Endodermal cell (in vitro differentiated cells): ENCODE data around the gene AIFM2. TPM values are rescaled to one million over a fixed set of nuclear protein-coding genes. Genes with fewer than 3 reads are reported as not detected.
A peak's percentile ranks its signal among the peaks of the same experiment; 100 is the strongest.

ENCODE experiments used
- DNase-seq: peaks from one replicate; pipeline ENCODE4 v3.0.0-alpha.2; 2017
- H3K27ac ChIP-seq: 2 replicates; pipeline ENCODE4 v1.5.1; 2013; ENCODE audit warnings: mild to moderate bottlenecking, low read depth, low read length, moderate library complexity
- H3K27me3 ChIP-seq: 2 replicates; pipeline ENCODE4 v1.6.1; 2013; ENCODE audit warnings: mild to moderate bottlenecking, low read length, moderate library complexity; ENCODE audit not compliant: insufficient read depth, control insufficient read depth, poor library complexity, severe bottlenecking
- H3K36me3 ChIP-seq: 2 replicates; pipeline ENCODE4 v1.7.0; 2013; ENCODE audit warnings: mild to moderate bottlenecking, low read length, moderate library complexity; ENCODE audit not compliant: control insufficient read depth, insufficient read depth
- H3K4me1 ChIP-seq: one replicate; pipeline ENCODE4 v1.7.0; 2013; ENCODE audit warnings: low read length; ENCODE audit not compliant: control insufficient read depth, insufficient read depth
- H3K4me3 ChIP-seq: 2 replicates; pipeline ENCODE4 v1.5.1; 2013; ENCODE audit warnings: mild to moderate bottlenecking, low read length, moderate library complexity
- H3K9ac ChIP-seq: 2 replicates; pipeline ENCODE4 v1.6.1; 2013; ENCODE audit warnings: mild to moderate bottlenecking, low read length, moderate library complexity; ENCODE audit not compliant: poor library complexity, severe bottlenecking; ENCODE audit errors: extremely low read depth
- H3K9me3 ChIP-seq: 2 replicates; pipeline ENCODE4 v1.6.1; 2013; ENCODE audit warnings: mild to moderate bottlenecking, low read length, moderate library complexity; ENCODE audit not compliant: control insufficient read depth
- H3K27ac Mint-ChIP-seq: 2 replicates; pipeline ENCODE4 v1.8.0; 2020; ENCODE audit warnings: mixed read lengths
- H3K27me3 Mint-ChIP-seq: 2 replicates; pipeline ENCODE4 v1.8.0; 2021; ENCODE audit warnings: mild to moderate bottlenecking, mixed read lengths; ENCODE audit not compliant: insufficient read depth
- H3K36me3 Mint-ChIP-seq: 2 replicates; pipeline ENCODE4 v1.8.0; 2020; ENCODE audit warnings: low read depth, mixed read lengths
- H3K4me1 Mint-ChIP-seq: 2 replicates; pipeline ENCODE4 v1.8.0; 2020; ENCODE audit warnings: mixed read lengths
- H3K4me3 Mint-ChIP-seq: 2 replicates; pipeline ENCODE4 v1.8.0; 2020; ENCODE audit warnings: mild to moderate bottlenecking, moderate library complexity, mixed read lengths
- H3K9me3 Mint-ChIP-seq: 2 replicates; pipeline ENCODE4 v1.8.0; 2020; ENCODE audit warnings: mild to moderate bottlenecking, mixed read lengths
- WGBS, 2 experiments: methylation state at CpG; one replicate each; pipeline versions ENCODE4 v1.1.5 to v1.1.7; 2013; ENCODE audit warnings: missing lambda C conversion rate in 2 of 2, mixed read lengths in 1 of 2; ENCODE audit not compliant: insufficient coverage in 1 of 2, insufficient read length in 1 of 2; 5-methylcytosine and 5-hydroxymethylcytosine counted together
- total RNA-seq, 2 donors: library from RNA; stranded (reverse); fragmentation: NEBNext Ultra II Directional in 1 of 2; extraction: Animal tissue kit (Norgen Biotek cat#: 25700) in 1 of 2; gene quantifications; 2 replicates in 1 of 2; 3 replicates in 1 of 2; pipeline ENCODE4 v1.2.1, GENCODE V29; 2021
- TF ChIP-seq, protein P1 (sequence below): fragments of 200-600 bp; sonication (generic); conservative IDR thresholded peaks from 2 replicates; pipeline ENCODE4 v1.5.0; 2021; ENCODE audit warnings: antibody characterized with exemption, mild to moderate bottlenecking

The AIFM2 gene
- total RNA-seq, 2 donors from 2014 or later: 7.1 to 7.6 TPM

DNA sequence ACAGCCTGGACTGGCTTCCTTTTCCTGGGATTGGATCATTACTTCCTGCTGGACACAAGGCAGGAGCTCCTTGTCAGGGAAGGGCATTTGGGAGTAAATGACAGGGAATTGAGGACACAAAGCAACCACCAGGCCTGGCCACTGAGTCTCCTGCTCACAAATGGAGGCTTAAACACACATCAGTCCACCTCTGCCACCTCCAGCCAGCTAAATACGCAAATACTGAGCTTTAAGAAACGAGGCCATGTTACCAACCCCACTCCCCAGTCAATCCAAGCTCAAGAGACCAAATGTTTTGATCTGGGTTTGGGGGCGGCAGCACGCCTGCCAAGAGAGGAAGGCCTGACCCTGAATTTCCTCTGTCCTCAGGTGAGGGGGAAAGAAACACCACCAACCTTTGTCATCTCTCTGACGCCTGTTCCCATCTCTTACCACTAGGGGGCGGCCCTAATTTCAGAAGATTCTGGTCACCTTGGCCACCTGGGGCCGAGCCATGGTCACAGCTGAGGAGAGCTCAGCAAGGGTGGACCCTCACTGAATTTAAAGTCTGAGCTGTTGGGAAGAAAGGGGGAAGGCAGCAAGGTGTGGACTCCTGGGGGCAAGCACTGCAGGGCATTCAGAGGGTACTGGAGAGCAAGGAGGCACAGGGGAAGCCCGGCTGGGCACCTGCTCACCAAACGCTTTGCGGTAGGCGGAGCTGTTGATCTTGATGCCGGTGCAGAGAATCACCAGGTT lies 16.5 kb downstream of the AIFM2 start:
- Mint-ChIP-seq H3K4me3 (no peak overlapping the region), H3K9me3 (no peaks in the 10 kb centered on the region), H3K27me3 (no peaks in the 10 kb centered on the region), H3K36me3 (peaks cover 34% of the 10 kb centered on the region), H3K27ac (peak overlapping the region; percentile 73), H3K4me1 (peaks cover 6% of the 10 kb centered on the region)
- peaks cover 17% of the 10 kb centered on the region for H3K36me3 ChIP-seq
- TF ChIP-seq, protein P1, sequence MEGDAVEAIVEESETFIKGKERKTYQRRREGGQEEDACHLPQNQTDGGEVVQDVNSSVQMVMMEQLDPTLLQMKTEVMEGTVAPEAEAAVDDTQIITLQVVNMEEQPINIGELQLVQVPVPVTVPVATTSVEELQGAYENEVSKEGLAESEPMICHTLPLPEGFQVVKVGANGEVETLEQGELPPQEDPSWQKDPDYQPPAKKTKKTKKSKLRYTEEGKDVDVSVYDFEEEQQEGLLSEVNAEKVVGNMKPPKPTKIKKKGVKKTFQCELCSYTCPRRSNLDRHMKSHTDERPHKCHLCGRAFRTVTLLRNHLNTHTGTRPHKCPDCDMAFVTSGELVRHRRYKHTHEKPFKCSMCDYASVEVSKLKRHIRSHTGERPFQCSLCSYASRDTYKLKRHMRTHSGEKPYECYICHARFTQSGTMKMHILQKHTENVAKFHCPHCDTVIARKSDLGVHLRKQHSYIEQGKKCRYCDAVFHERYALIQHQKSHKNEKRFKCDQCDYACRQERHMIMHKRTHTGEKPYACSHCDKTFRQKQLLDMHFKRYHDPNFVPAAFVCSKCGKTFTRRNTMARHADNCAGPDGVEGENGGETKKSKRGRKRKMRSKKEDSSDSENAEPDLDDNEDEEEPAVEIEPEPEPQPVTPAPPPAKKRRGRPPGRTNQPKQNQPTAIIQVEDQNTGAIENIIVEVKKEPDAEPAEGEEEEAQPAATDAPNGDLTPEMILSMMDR: peak; percentile 96
- H3K27ac ChIP-seq: no peak overlapping the region
- 58 to 66% methylated on average over 9 to 12 of the region's 12 CpGs for WGBS, 2 experiments
- H3K9me3 ChIP-seq: no peaks in the 10 kb centered on the region
- DNase-seq: peak; percentile 91
- no peaks in the 10 kb centered on the region for H3K4me1 ChIP-seq
- H3K4me3 ChIP-seq: no peak overlapping the region
- no peaks in the 10 kb centered on the region for H3K27me3 ChIP-seq
- no peak overlapping the region for H3K9ac ChIP-seq

DNA sequence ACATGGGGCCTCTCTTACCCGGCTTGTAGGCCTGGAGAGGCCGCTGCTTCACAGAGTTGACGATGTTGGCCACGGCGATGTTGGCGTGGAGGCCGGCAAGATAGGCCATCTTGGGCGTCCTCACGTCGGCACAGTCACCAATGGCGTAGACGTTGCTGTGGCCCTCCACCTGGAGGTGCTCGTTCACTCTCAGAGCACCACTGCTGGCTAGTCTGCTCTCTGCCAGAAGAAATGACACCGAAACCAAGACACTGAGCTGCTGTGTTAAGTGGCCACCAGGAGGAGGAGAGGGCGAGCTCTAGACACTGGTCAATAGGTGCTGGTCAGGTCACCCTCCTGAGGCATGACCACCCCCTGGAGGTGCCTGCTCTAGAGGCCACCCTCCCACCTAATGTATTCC lies 17.7 kb downstream of the AIFM2 start:
- peaks cover 39% of the 10 kb centered on the region for H3K36me3 Mint-ChIP-seq
- TF ChIP-seq, protein P1: peak; percentile 59
- no peaks in the 10 kb centered on the region for H3K9me3 Mint-ChIP-seq
- no peaks in the 10 kb centered on the region for H3K27me3 Mint-ChIP-seq
- Histone ChIP-seq H3K4me3 (no peak overlapping the region), H3K27me3 (no peaks in the 10 kb centered on the region), H3K9ac (no peak overlapping the region), H3K27ac (no peak overlapping the region), H3K9me3 (no peaks in the 10 kb centered on the region), H3K36me3 (peaks cover 23% of the 10 kb centered on the region), H3K4me1 (no peaks in the 10 kb centered on the region)
- H3K4me3 Mint-ChIP-seq: no peak overlapping the region
- no peak for DNase-seq
- 94 to 98% methylated on average over 14 to 15 of the region's 15 CpGs for WGBS, 2 experiments
- H3K4me1 Mint-ChIP-seq: peaks cover 6% of the 10 kb centered on the region
- H3K27ac Mint-ChIP-seq: no peak overlapping the region

DNA sequence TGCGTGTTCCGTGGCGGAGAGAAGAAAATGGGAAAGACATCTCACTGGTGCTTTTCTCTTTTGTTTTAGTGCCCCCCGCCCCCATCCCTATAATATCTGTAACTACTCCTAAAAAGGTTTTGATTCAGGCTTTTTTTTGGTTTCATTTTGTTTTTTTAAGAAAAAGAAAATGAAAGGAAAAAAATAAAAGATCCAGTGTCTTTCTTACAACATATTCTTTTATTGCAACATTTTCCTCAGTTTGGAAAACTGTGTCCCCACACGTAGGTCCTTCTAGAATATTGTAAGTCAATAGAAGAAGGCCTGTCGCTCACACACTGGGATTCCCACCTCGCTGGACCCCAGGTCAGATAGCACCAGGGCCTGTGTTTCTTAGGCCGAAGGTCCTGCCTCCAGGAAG lies 20.6 kb downstream of the AIFM2 start:
- no peaks in the 10 kb centered on the region for H3K27me3 ChIP-seq
- Mint-ChIP-seq H3K27ac (no peak overlapping the region), H3K4me1 (peaks cover 9% of the 10 kb centered on the region), H3K4me3 (no peak overlapping the region), H3K9me3 (no peaks in the 10 kb centered on the region), H3K27me3 (no peaks in the 10 kb centered on the region), H3K36me3 (peaks cover 52% of the 10 kb centered on the region)
- H3K9ac ChIP-seq: no peak overlapping the region
- TF ChIP-seq, protein P1: no peak
- no peaks in the 10 kb centered on the region for H3K9me3 ChIP-seq
- WGBS, 2 experiments: 96 to 100% methylated on average over 7 of the region's 8 CpGs
- DNase-seq: no peak
- H3K4me1 ChIP-seq: no peaks in the 10 kb centered on the region
- no peak overlapping the region for H3K4me3 ChIP-seq
- no peak overlapping the region for H3K27ac ChIP-seq
- H3K36me3 ChIP-seq: peaks cover 46% of the 10 kb centered on the region
